Gastroesophageal sphincter (tissue), 3 donors: ENCODE measurements around the gene JPH4.

Experiments used
- CTCF ChIP-seq, 4 experiments: fragments of 200-600 bp in 2 of 4; fragments of 450-650 bp in 2 of 4; sonication (generic) in 1 of 4; IDR thresholded peaks; one replicate each; pipeline ENCODE4 v1.5.1; 2017 to 2019; ENCODE audit warnings: antibody characterized with exemption in 4 of 4, mild to moderate bottlenecking in 2 of 4, moderate library complexity in 2 of 4
- POLR2A ChIP-seq, 2 donors: fragments of 450-650 bp; IDR thresholded peaks; one replicate each; pipeline ENCODE4 v1.6.1; 2017; ENCODE audit warnings: antibody characterized with exemption in 2 of 2, mild to moderate bottlenecking in 2 of 2, moderate library complexity in 1 of 2
- POLR2AphosphoS5 ChIP-seq: sonication (generic); formaldehyde crosslinking; IDR thresholded peaks from one replicate; pipeline ENCODE4 v1.6.1; 2017; ENCODE audit warnings: antibody characterized with exemption

DNA sequence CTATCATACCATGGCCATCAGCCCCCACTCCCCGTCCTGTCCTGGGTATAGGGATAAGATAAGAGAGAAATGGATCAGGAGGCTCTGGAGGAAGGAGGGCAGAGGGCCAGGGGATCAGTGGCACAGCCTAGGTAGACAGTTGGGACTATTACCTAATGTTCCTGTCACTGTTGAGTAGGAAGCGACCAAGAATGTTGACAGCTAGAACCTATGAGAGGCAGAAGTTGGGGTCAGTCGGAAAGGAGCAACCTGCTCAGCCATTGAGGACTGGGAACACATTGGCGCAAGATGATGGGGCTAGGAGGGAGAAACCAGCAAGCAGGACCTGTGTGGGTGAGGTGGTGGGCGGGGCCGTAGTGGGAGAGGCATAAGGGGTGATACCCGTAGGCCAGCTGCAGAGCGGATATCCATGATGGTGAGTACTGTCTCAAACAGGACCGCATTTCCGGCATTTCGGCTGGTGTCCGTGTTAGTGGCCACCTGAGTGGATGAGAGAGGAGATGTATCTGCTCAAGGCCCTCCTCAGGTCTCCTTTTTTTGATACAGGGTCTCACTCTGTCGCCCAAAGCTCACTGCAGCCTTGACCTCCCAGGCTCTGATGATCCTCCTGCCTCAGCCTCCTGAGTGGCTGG, 14.3 kb downstream of the JPH4 start:
- no peak for TF ChIP-seq POLR2AphosphoS5
- TF ChIP-seq CTCF (IDR thresholded peaks at IDR 0.05) = no peak
- TF ChIP-seq POLR2A (IDR thresholded peaks at IDR 0.05) = no peak
